IPS-NIHi7 (cell line): Measurements from ENCODE around the gene DMRT3.

Source experiments
- DNase-seq: peaks from one replicate; pipeline ENCODE4 v3.0.0; 2012; ENCODE audit warnings: mixed read lengths; ENCODE audit errors: extremely low spot score

Gene DMRT3

DNA sequence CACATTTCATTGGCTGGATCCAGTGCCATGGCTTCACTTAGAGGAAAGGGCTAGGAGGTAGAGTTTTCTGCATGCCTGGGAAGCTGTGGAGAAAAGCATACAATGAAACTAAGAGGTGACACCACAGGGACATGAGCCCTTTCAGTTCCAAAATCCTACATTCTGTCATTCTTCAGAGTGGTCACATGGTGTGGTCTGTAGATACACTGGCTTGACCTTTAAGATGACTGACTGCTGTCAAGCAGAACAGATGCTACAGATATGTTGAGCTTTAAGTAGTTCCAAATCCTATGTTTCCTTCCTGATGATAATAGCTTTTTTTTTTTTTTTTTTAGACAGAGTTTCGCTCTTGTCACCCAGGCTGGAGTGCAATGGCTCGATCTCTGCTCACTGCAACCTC is 26.2 kb downstream of the DMRT3 start:
- no peak for DNase-seq

GRCh38 chr9:1005043-1005667 is 28.7 kb downstream of the DMRT3 start:
- peak; percentile 64 for DNase-seq

DNA sequence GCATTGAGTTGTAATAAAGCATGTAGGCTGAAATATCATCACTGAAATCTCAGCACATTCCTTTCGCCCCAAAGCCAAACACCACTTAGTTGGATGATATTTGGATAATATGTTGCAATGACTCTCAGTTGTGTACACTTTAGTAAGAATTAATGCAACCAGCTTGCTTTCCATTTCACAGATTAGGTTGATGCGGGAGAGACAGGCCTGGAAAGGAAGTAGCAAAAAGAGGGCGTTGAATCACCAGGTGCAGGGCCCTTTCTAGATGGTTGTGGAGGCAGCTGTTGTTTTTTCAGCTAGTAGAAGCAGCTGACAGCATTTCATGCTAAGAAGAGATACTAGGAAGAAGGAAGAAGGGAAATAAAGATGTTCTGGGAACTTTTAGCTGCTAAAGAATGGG is 30.9 kb downstream of the DMRT3 start:
- DNase-seq = no peak

GRCh38 chr9:1008216-1008615 is 31.8 kb downstream of the DMRT3 start:
- no peak for DNase-seq

GRCh38 chr9:1009101-1009707 is 32.7 kb downstream of the DMRT3 start:
- peak; percentile 82 for DNase-seq

DNA sequence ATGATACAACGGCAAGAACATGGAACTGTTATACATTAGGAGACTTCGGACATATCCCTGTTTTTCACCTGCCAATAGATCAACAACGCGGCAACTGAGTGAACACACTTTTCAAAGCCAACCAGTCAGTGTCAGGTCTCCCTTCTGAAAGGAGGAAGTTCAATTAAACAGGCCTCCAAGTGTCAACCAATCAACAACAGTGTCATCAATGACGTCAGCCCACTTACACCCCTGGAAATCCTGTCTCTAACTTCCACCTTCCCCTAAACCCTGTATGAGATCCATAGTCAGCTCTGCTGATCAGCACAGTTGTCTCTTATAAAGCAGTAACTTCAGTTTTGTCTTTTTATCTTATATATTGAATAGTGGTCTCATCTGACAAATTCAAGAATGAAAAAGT is 36.6 kb downstream of the DMRT3 start:
- no peak for DNase-seq

GRCh38 chr9:1014225-1014624 is 37.8 kb downstream of the DMRT3 start:
- no peak for DNase-seq

GRCh38 chr9:1014640-1015039 is 38.2 kb downstream of the DMRT3 start:
- no peak for DNase-seq

DNA sequence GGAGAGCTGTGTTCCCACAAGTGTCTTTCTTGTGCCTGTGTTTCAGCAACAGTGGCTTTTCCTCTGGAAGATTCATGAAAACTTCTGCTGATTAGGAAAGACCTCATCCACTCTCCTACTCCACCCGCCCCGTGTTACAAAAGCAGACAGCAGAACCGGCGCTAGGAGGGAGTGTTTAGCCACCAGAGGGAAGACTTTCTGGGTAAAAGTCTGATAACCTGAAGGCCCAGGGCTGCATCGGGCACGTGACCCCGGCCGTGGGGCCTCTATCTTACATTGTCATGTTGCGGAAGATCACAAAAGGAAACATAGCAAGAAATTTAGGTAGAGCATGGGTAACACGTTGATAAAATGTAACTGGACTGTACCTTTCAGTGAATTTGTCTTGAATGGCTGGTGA is 41.7 kb downstream of the DMRT3 start:
- peak; percentile 74 for DNase-seq

DNA sequence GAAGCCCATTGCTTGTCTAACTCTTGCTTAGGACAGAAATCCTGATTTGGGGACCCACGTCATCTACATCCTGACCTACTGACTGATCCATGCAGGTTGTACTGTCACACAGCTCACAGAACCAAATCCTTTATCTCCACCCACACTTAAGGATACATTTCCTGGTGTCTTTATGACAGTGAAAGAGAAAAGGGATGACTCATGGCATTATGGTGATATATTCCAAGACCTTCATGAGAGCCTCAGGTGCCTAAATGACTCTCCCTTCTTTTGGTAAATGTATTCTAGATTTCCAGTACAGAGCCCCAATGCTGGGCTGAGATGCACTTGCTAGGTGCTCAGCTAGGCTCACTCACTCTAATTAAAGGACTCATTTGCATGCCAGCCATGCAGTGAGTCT is 47.7 kb downstream of the DMRT3 start:
- DNase-seq = no peak

GRCh38 chr9:1025131-1025530 is 48.7 kb downstream of the DMRT3 start:
- DNase-seq = no peak

- DNase-seq = no peak
These were observed 49.8 kb downstream of the DMRT3 start for GRCh38 chr9:1026219-1026618.

GRCh38 chr9:1028501-1029190 is 52.2 kb downstream of the DMRT3 start:
- DNase-seq = no peak

DNA sequence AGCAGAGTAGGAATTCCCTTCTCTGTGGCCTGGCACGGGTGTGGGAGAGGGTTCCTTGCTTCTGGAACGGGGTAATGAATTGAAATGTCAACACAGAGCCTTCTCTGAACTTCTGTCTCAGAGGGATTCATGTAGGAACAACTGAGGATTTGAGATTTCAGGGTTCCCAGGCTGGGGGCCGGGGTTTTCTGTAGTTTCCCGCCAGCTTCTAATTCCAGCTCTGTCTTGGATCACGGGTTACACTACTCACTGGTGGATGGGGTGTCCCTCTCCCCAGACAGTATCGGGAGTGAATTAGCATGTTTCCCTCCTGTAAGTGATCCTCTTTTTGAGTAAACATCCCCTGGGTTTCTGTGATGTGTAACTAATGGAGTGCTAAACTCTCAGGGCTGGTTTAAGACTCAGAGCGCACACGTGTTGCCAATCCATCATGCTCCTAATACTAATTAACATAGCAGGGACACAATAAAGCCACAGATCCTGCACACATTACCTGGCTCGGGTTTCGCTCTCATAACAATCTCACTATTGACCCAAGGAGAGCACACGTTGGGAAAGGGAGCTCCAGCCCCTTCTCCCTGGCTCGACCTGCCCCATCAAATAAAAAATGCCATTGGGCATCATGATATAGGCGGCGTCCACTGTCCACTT is 55.6 kb downstream of the DMRT3 start:
- no peak for DNase-seq

DNA sequence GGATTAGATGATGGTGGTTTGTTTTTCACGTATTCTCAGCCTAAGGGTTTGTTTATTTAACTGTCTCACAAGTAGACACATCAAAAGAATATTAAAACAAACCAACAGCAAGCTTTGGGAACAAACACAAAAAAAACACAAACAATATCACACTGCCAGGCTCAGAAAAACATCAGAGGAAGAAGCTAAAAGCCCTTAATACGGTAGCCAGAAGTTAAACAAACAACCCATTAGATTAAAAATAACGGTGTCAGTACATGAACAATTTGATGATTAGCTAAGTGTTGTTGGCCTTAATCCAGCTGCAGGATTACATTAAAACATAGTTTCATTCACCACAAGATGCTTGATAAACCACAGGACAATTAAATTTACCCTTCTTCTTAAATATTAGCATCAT is 57.8 kb downstream of the DMRT3 start:
- DNase-seq = no peak

GRCh38 chr9:1039589-1039988 is 63.1 kb downstream of the DMRT3 start:
- no peak for DNase-seq
